Measurements from ENCODE around the gene DNM3.

Gene DNM3

GRCh38 chr1:172238158-172238557 lies 396.9 kb downstream of the DNM3 start:
- H3K9ac ChIP-seq (ENCODE audit: low read length in 5 of 5), result no peak overlapping the region
- H3K4me3 ChIP-seq (ENCODE audit: low read depth in 1 of 5, low read length in 5 of 5), result no peak overlapping the region
- H3K36me3 ChIP-seq (ENCODE audit: control insufficient read depth in 5 of 5, insufficient read depth in 5 of 5, low read length in 5 of 5), result no peaks in the 10 kb centered on the region
- H3K4me1 ChIP-seq (ENCODE audit: control insufficient read depth in 5 of 5, insufficient read depth in 5 of 5, low read length in 5 of 5), result no peaks in the 10 kb centered on the region
- H3K27me3 ChIP-seq (ENCODE audit: control insufficient read depth in 5 of 5, insufficient read depth in 4 of 5, low read length in 5 of 5), result no peaks in the 10 kb centered on the region
- no peak overlapping the region for H3K27ac ChIP-seq (ENCODE audit: low read depth, low read length)
- no peaks in the 10 kb centered on the region for H3K9me3 ChIP-seq (ENCODE audit: control insufficient read depth in 5 of 5, low read length in 5 of 5)

- Histone ChIP-seq H3K9ac (ENCODE audit: low read length in 5 of 5) (no peak overlapping the region), H3K36me3 (ENCODE audit: control insufficient read depth in 5 of 5, insufficient read depth in 5 of 5, low read length in 5 of 5) (no peaks in the 10 kb centered on the region), H3K9me3 (ENCODE audit: control insufficient read depth in 5 of 5, low read length in 5 of 5) (no peaks in the 10 kb centered on the region)
Measured at GRCh38 chr1:172238965-172239364, 397.7 kb downstream of the DNM3 start.

GRCh38 chr1:172239901-172240300 lies 398.6 kb downstream of the DNM3 start:
- Histone ChIP-seq H3K9ac (ENCODE audit: low read length in 5 of 5) (no peak overlapping the region), H3K27me3 (ENCODE audit: control insufficient read depth in 5 of 5, insufficient read depth in 4 of 5, low read length in 5 of 5) (no peaks in the 10 kb centered on the region), H3K27ac (ENCODE audit: low read depth, low read length) (no peak overlapping the region), H3K9me3 (ENCODE audit: control insufficient read depth in 5 of 5, low read length in 5 of 5) (no peaks in the 10 kb centered on the region), H3K36me3 (ENCODE audit: control insufficient read depth in 5 of 5, insufficient read depth in 5 of 5, low read length in 5 of 5) (no peaks in the 10 kb centered on the region), H3K4me3 (ENCODE audit: low read depth in 1 of 5, low read length in 5 of 5) (no peak overlapping the region), H3K4me1 (ENCODE audit: control insufficient read depth in 5 of 5, insufficient read depth in 5 of 5, low read length in 5 of 5) (no peaks in the 10 kb centered on the region)

More at GRCh38 chr1:172238965-172239364, 397.7 kb downstream of the DNM3 start:
- H3K4me3 ChIP-seq (ENCODE audit: low read depth in 1 of 5, low read length in 5 of 5), result no peak overlapping the region
- no peaks in the 10 kb centered on the region for H3K4me1 ChIP-seq (ENCODE audit: control insufficient read depth in 5 of 5, insufficient read depth in 5 of 5, low read length in 5 of 5)
- no peaks in the 10 kb centered on the region for H3K27me3 ChIP-seq (ENCODE audit: control insufficient read depth in 5 of 5, insufficient read depth in 4 of 5, low read length in 5 of 5)
- H3K27ac ChIP-seq (ENCODE audit: low read depth, low read length), result no peak overlapping the region

- Histone ChIP-seq H3K4me1 (ENCODE audit: control insufficient read depth in 5 of 5, insufficient read depth in 5 of 5, low read length in 5 of 5) (no peaks in the 10 kb centered on the region), H3K4me3 (ENCODE audit: low read depth in 1 of 5, low read length in 5 of 5) (no peak overlapping the region), H3K27ac (ENCODE audit: low read depth, low read length) (no peak overlapping the region), H3K36me3 (ENCODE audit: control insufficient read depth in 5 of 5, insufficient read depth in 5 of 5, low read length in 5 of 5) (no peaks in the 10 kb centered on the region), H3K9ac (ENCODE audit: low read length in 5 of 5) (no peak overlapping the region), H3K9me3 (ENCODE audit: control insufficient read depth in 5 of 5, low read length in 5 of 5) (peaks cover 0 to 4% (median 0%) of the 10 kb centered on the region in 5 donors), H3K27me3 (ENCODE audit: control insufficient read depth in 5 of 5, insufficient read depth in 4 of 5, low read length in 5 of 5) (no peaks in the 10 kb centered on the region)
Measured at GRCh38 chr1:172241540-172241939, 400.2 kb downstream of the DNM3 start.

GRCh38 chr1:172244865-172245264 lies 403.6 kb downstream of the DNM3 start:
- H3K36me3 ChIP-seq (ENCODE audit: control insufficient read depth in 5 of 5, insufficient read depth in 5 of 5, low read length in 5 of 5), result no peaks in the 10 kb centered on the region
- no peak overlapping the region for H3K27ac ChIP-seq (ENCODE audit: low read depth, low read length)
- H3K4me1 ChIP-seq (ENCODE audit: control insufficient read depth in 5 of 5, insufficient read depth in 5 of 5, low read length in 5 of 5), result no peaks in the 10 kb centered on the region
- H3K9me3 ChIP-seq (ENCODE audit: control insufficient read depth in 5 of 5, low read length in 5 of 5), result peaks cover 0 to 4% (median 0%) of the 10 kb centered on the region in 5 donors
- no peak overlapping the region for H3K4me3 ChIP-seq (ENCODE audit: low read depth in 1 of 5, low read length in 5 of 5)
- no peak overlapping the region for H3K9ac ChIP-seq (ENCODE audit: low read length in 5 of 5)
- H3K27me3 ChIP-seq (ENCODE audit: control insufficient read depth in 5 of 5, insufficient read depth in 4 of 5, low read length in 5 of 5), result no peaks in the 10 kb centered on the region

GRCh38 chr1:172245788-172246187 lies 404.5 kb downstream of the DNM3 start:
- Histone ChIP-seq H3K4me1 (ENCODE audit: control insufficient read depth in 5 of 5, insufficient read depth in 5 of 5, low read length in 5 of 5) (no peaks in the 10 kb centered on the region), H3K4me3 (ENCODE audit: low read depth in 1 of 5, low read length in 5 of 5) (no peak overlapping the region), H3K27ac (ENCODE audit: low read depth, low read length) (no peak overlapping the region), H3K27me3 (ENCODE audit: control insufficient read depth in 5 of 5, insufficient read depth in 4 of 5, low read length in 5 of 5) (no peaks in the 10 kb centered on the region), H3K9me3 (ENCODE audit: control insufficient read depth in 5 of 5, low read length in 5 of 5) (peaks cover 0 to 4% (median 0%) of the 10 kb centered on the region in 5 donors), H3K36me3 (ENCODE audit: control insufficient read depth in 5 of 5, insufficient read depth in 5 of 5, low read length in 5 of 5) (no peaks in the 10 kb centered on the region), H3K9ac (ENCODE audit: low read length in 5 of 5) (no peak overlapping the region)

- no peaks in the 10 kb centered on the region for H3K27me3 ChIP-seq (ENCODE audit: control insufficient read depth in 5 of 5, insufficient read depth in 4 of 5, low read length in 5 of 5)
- H3K4me3 ChIP-seq (ENCODE audit: low read depth in 1 of 5, low read length in 5 of 5), result no peak overlapping the region
- H3K9me3 ChIP-seq (ENCODE audit: control insufficient read depth in 5 of 5, low read length in 5 of 5), result peaks cover 0 to 4% (median 0%) of the 10 kb centered on the region in 5 donors
- no peak overlapping the region for H3K9ac ChIP-seq (ENCODE audit: low read length in 5 of 5)
- H3K4me1 ChIP-seq (ENCODE audit: control insufficient read depth in 5 of 5, insufficient read depth in 5 of 5, low read length in 5 of 5), result no peaks in the 10 kb centered on the region
- H3K36me3 ChIP-seq (ENCODE audit: control insufficient read depth in 5 of 5, insufficient read depth in 5 of 5, low read length in 5 of 5), result no peaks in the 10 kb centered on the region
- H3K27ac ChIP-seq (ENCODE audit: low read depth, low read length), result no peak overlapping the region
Measured at GRCh38 chr1:172246521-172247390, 405.5 kb downstream of the DNM3 start.

- H3K9me3 ChIP-seq (ENCODE audit: control insufficient read depth in 5 of 5, low read length in 5 of 5), result no peaks in the 10 kb centered on the region
- no peaks in the 10 kb centered on the region for H3K36me3 ChIP-seq (ENCODE audit: control insufficient read depth in 5 of 5, insufficient read depth in 5 of 5, low read length in 5 of 5)
- no peaks in the 10 kb centered on the region for H3K4me1 ChIP-seq (ENCODE audit: control insufficient read depth in 5 of 5, insufficient read depth in 5 of 5, low read length in 5 of 5)
- H3K4me3 ChIP-seq (ENCODE audit: low read depth in 1 of 5, low read length in 5 of 5), result no peak overlapping the region
- no peaks in the 10 kb centered on the region for H3K27me3 ChIP-seq (ENCODE audit: control insufficient read depth in 5 of 5, insufficient read depth in 4 of 5, low read length in 5 of 5)
- no peak overlapping the region for H3K27ac ChIP-seq (ENCODE audit: low read depth, low read length)
- H3K9ac ChIP-seq (ENCODE audit: low read length in 5 of 5), result no peak overlapping the region
Measured at GRCh38 chr1:172251486-172251885, 410.2 kb downstream of the DNM3 start.

GRCh38 chr1:172252321-172252720 lies 411.0 kb downstream of the DNM3 start:
- H3K36me3 ChIP-seq (ENCODE audit: control insufficient read depth in 5 of 5, insufficient read depth in 5 of 5, low read length in 5 of 5), result no peaks in the 10 kb centered on the region
- no peaks in the 10 kb centered on the region for H3K9me3 ChIP-seq (ENCODE audit: control insufficient read depth in 5 of 5, low read length in 5 of 5)
- no peak overlapping the region for H3K4me3 ChIP-seq (ENCODE audit: low read depth in 1 of 5, low read length in 5 of 5)
- no peaks in the 10 kb centered on the region for H3K4me1 ChIP-seq (ENCODE audit: control insufficient read depth in 5 of 5, insufficient read depth in 5 of 5, low read length in 5 of 5)
- no peak overlapping the region for H3K27ac ChIP-seq (ENCODE audit: low read depth, low read length)
- no peak overlapping the region for H3K9ac ChIP-seq (ENCODE audit: low read length in 5 of 5)
- H3K27me3 ChIP-seq (ENCODE audit: control insufficient read depth in 5 of 5, insufficient read depth in 4 of 5, low read length in 5 of 5), result no peaks in the 10 kb centered on the region

- Histone ChIP-seq H3K27me3 (ENCODE audit: control insufficient read depth in 5 of 5, insufficient read depth in 4 of 5, low read length in 5 of 5) (no peaks in the 10 kb centered on the region), H3K9me3 (ENCODE audit: control insufficient read depth in 5 of 5, low read length in 5 of 5) (no peaks in the 10 kb centered on the region), H3K4me1 (ENCODE audit: control insufficient read depth in 5 of 5, insufficient read depth in 5 of 5, low read length in 5 of 5) (no peaks in the 10 kb centered on the region), H3K27ac (ENCODE audit: low read depth, low read length) (no peak overlapping the region), H3K9ac (ENCODE audit: low read length in 5 of 5) (no peak overlapping the region), H3K4me3 (ENCODE audit: low read depth in 1 of 5, low read length in 5 of 5) (no peak overlapping the region), H3K36me3 (ENCODE audit: control insufficient read depth in 5 of 5, insufficient read depth in 5 of 5, low read length in 5 of 5) (no peaks in the 10 kb centered on the region)
Measured at GRCh38 chr1:172252958-172253357, 411.7 kb downstream of the DNM3 start.
